ENCODE data around the gene CTNND2.

Gene CTNND2

GRCh38 chr5:11304641-11305040 is 599.6 kb downstream of the CTNND2 start:
- DNase-seq (ENCODE audit: low read depth): no peak
- TF ChIP-seq CTCF (IDR thresholded peaks at IDR 0.05; ENCODE audit: control insufficient read depth, extremely low read depth, insufficient read depth): no peak
- H3K4me3 ChIP-seq (ENCODE audit: low read depth, low read length): no peak overlapping the region

- no peak overlapping the region for H3K4me3 ChIP-seq (ENCODE audit: low read depth, low read length)
- no peak for DNase-seq (ENCODE audit: low read depth)
- no peak for TF ChIP-seq CTCF (IDR thresholded peaks at IDR 0.05; ENCODE audit: control insufficient read depth, extremely low read depth, insufficient read depth)
These were observed 601.6 kb downstream of the CTNND2 start for GRCh38 chr5:11302663-11303062.

- DNase-seq (ENCODE audit: low read depth): no peak
- no peak overlapping the region for H3K4me3 ChIP-seq (ENCODE audit: low read depth, low read length)
- TF ChIP-seq CTCF (IDR thresholded peaks at IDR 0.05; ENCODE audit: control insufficient read depth, extremely low read depth, insufficient read depth): no peak
These were observed 603.1 kb downstream of the CTNND2 start for GRCh38 chr5:11301171-11301570.

GRCh38 chr5:11300736-11301135 is 603.5 kb downstream of the CTNND2 start:
- no peak for DNase-seq (ENCODE audit: low read depth)
- TF ChIP-seq CTCF (IDR thresholded peaks at IDR 0.05; ENCODE audit: control insufficient read depth, extremely low read depth, insufficient read depth): no peak
- H3K4me3 ChIP-seq (ENCODE audit: low read depth, low read length): no peak overlapping the region

GRCh38 chr5:11298877-11299276 is 605.4 kb downstream of the CTNND2 start:
- no peak for TF ChIP-seq CTCF (IDR thresholded peaks at IDR 0.05; ENCODE audit: control insufficient read depth, extremely low read depth, insufficient read depth)
- no peak overlapping the region for H3K4me3 ChIP-seq (ENCODE audit: low read depth, low read length)
- DNase-seq (ENCODE audit: low read depth): no peak

GRCh38 chr5:11293523-11293922 is 610.7 kb downstream of the CTNND2 start:
- no peak for DNase-seq (ENCODE audit: low read depth)
- no peak overlapping the region for H3K4me3 ChIP-seq (ENCODE audit: low read depth, low read length)
- no peak for TF ChIP-seq CTCF (IDR thresholded peaks at IDR 0.05; ENCODE audit: control insufficient read depth, extremely low read depth, insufficient read depth)

- DNase-seq (ENCODE audit: low read depth): no peak
- H3K4me3 ChIP-seq (ENCODE audit: low read depth, low read length): no peak overlapping the region
- no peak for TF ChIP-seq CTCF (IDR thresholded peaks at IDR 0.05; ENCODE audit: control insufficient read depth, extremely low read depth, insufficient read depth)
These were observed 611.4 kb downstream of the CTNND2 start for GRCh38 chr5:11292648-11293356.

All from LNCaP clone FGC (cell line).